ENCODE measurements around the gene UNC5A. TPM values are rescaled to one million over a fixed set of nuclear protein-coding genes. Genes with fewer than 3 reads are reported as not detected.

Gene UNC5A
- total RNA-seq, 1 experiment from 2014 or later, result 0.28 TPM

DNA sequence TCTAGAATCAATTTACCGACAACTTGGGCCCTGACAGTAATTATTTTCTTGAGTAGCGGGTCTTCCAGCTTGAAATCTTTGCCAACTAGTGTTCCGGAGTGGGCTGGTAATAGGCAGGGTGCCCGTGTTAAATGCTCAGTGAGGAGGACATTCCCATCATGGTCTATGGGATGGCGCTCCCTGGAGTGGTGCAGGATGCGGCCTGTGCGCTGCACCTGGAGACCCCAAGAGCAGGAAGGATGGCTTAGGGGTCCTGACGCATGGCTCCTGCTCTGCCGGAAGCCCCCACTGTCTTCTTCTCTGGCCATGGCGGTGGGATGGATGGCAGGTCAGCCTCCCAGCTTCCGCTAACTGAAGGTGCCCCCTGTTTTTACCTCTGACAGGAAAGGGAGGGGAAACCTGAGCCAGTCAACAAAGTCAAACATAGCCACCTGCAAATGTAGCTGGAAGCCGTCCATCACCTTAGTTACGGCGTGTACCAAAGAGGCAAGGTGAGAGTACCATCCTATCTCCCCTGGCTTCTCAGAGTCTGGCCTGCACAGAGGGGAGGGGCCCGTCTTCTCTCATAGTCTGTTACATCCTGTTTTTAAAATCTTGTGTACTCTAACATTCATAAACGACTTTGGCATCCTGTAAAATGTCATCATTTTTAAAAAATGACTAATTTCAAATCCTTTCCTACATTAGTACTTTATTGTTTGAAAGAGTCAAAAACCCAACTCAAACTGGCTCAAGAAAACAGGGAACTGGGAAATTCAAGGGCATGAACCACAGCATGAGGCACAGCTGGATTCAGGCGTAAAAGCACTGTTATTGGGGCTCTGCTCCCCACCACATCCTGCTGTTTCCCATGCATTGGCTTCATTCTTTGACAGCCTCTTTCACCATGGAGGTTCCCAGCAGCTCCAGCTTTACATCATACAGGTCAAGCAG is 28.5 kb upstream of the UNC5A start:
- DNase-seq (ENCODE audit: low spot score), result no peak

DNA sequence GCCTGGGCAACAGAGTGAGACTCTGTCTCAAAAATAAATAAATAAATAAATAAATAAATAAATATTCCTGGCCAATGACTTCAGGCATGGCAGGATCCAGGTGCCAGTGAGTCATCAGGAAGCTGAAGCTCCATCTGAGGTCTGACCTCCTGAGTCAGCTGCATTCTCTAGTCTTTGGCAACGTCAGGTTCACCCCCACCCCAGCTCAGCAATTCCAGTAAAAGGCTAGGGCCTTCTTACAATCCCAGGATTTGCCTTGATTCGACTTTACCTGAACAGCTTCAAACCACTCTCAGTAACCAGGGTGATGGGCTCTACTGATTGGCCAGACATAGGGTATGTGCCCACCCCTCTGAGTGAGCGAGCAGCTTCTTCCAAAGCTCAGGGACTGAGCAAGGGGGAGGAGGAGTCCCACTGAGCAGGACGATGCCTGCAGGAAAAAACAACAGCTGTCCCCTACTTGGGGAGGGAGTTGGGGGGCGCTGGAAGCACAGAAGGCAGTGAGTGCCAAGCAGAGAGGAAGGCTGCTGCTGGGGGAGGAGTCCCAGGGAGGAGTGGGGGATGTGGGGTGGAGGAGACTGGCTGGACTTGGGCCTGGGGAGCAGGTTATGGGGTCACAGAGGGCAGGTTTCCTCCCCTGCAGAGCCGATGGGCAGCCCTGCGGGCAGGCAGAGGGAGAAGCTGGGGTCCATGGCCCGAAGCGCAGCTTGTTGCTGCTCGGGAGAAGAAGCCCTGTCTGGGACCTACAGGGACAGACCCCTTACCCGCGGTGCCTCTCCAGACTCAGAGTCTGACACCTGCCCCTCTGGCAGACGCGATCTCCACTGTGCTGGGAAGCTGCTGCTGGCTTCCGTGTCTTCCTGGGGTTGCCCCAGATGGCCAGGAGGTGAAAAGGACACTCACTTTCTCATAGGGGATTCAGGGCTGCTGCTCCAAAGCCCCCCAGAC is 25.9 kb upstream of the UNC5A start:
- peak; percentile 30 for DNase-seq (ENCODE audit: low spot score)

DNA sequence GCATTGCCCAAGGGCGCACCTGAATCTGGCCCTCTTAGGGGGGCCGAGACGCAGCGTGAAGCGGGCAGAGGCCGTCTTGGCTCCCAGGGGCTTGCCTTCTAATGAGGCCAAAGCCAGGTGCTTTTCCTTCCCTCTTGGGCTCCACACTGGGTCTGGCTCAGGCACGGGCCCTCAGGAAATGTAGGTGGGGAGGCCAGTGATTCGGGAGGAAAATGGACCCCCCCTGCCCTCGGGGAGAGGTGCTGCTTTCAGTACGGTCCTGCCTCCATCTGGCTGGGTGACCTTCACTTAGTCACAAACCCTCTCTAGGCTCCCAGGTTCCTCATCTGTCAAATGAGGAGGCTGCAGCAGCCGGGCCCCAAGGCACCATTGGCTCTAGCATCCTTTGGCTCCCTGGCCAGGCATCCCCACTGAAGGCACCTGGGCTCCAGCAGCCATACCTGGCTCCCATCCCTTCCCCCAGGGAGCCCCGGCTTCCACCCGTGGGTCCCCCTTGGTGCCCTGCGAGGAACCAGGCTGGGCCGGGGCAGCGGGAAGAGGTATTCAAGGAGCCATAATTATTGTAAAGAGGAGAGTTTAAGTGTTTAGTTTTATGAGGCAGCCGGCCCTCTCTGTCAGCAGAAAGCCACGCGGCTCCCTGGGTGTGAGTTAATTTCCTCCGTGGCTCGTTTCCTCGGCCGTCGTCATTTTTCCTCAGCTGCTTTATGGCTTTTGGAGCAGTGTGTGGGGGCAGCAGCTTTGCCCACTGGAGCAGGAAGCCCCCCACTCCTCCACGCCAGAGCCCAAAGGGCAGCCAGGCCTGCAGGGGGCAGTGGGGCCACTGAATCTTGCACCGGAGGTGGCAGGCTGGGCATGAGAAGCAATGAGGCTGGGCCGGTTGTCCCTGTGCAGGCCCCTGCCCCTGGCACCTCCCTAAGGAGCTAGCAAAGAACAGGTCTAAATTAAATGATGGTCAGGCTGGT is 24.9 kb upstream of the UNC5A start:
- DNase-seq (ENCODE audit: low spot score), result no peak

DNA sequence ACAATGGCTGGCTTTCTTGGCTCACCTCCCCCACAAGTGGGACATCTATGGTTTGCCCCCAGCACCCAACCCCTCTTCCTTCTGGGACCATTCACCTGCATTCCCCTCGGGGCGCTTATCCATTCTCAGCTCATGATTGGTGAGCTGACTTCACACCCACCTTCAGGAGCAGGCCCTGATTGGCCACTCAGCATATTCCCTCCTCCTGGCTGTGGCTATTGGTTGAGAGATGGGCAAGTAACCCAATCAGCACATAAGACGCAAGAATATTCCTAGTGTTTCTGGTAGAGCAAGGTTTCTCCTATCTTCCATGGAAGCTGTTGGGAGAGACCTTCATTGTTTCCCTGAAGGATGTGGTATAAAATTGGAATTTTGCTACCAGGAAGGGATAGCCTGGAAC is 22.7 kb upstream of the UNC5A start:
- DNase-seq (ENCODE audit: low spot score), result no peak

DNA sequence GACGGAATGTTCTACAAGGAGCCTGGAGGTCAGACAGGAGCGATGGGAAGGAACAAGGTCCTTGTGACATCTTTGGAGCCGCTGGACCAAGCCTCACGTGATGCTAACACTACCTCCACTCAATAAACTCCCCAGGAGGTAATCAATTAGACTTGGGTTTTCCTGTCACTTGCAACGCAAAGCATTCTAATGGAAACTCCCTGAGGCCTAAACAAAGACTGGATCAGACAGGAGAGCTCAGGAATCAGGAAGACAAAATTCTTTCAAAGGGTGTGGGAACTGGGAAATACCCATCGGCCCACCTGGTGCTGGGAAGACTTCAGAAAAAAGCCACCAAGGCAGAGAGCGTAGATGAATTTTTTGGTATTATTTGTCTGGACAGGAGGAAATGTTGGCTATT is 22.3 kb upstream of the UNC5A start:
- no peak for DNase-seq (ENCODE audit: low spot score)

DNA sequence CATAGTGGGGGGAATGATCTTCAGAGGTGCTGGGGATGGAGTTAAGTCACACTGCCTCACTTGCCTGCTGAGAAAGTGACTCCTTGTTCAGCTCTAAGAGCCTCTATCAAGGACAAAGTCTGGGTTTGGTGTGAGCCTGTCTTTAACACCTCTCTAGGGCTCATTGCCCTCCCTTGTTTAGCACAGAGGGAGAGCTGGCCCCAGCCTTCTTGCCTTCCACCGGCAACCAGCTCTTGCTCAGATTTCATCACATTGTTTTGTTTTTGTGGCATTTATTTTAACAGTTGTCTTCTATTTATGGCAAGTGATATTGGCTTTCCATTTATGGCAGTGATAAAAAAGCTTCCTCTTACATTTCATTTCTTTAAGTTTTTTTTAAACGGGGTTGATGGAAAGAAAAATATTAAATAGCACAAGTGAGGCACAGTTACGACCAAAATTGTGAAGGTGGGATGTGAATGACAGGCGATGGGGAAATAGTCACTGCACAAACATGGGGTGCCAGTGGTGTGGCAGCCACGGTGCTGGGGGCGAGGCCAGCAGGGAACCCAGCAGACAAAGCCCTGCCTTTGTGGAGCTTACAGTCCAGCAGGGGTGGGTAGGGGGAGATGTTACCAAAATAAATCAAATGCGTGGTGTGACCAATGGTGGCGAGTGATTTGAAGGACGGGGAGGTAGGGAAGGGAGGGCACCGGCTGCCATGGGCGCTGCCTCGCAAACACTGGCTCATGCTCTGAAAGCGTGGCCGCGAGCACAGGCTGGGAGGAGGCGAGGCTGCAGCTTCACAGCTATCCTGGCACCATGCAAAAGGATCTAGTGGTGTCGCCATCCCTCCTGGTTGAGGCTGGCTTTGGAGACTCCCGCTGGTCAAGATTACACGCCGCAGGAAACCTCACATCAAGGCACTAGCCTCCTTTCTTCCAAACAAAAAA is 21.2 kb upstream of the UNC5A start:
- no peak for DNase-seq (ENCODE audit: low spot score)

DNA sequence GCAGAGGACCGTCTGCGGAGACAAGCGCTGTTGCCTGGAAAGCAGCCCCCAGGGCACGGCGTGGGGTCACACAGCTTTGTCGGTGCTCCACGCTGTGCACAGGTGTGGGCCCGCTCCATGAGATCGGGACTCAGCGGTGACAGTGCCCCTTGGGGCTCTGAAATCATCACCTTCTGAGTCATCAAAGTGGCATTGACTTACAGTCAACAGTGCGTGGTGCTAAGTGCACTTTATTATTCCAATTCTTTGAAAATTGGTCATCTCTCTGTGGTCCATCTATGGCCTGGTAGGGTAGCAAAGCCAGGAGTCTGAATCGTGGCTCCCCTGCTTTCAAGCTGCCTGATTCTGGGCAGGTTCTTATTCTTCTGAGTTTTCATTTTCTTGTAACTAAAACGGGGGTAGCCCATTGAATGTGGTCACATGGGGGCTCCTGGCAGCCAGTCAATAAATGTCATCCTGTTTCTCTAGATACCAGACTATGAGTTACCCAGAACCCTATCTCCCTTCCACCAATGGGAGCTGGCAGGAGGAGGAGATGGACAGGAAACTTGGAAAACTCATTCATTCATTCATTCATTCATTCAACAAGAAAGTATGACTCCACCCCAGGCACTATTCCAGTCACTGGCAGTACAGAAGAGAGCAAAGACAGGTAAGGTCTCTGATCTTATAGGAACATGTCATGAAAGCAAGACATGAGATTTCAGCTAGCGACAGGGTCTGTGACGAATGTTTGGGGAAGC is 20.3 kb upstream of the UNC5A start:
- DNase-seq (ENCODE audit: low spot score), result no peak

DNA sequence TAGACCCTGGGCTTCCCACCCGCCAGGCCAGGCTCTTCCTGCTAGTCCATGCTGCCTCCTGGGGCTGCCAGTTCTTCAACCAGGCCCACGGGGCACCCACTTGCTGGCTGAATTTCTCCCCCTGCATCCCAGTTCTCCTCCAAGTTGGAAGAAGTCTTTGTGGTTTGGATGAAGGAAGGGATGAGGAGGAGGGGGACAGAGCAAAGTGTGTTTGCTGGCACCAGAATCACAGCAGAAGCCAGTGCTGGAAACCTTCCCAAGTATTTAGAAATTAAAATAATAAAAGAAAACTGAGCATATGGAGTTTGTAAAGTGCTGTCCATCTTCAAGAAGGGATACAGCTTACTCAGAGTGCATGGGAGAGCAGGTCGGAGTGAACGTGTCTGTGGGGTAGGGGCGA is 19.4 kb upstream of the UNC5A start:
- no peak for DNase-seq (ENCODE audit: low spot score)

DNA sequence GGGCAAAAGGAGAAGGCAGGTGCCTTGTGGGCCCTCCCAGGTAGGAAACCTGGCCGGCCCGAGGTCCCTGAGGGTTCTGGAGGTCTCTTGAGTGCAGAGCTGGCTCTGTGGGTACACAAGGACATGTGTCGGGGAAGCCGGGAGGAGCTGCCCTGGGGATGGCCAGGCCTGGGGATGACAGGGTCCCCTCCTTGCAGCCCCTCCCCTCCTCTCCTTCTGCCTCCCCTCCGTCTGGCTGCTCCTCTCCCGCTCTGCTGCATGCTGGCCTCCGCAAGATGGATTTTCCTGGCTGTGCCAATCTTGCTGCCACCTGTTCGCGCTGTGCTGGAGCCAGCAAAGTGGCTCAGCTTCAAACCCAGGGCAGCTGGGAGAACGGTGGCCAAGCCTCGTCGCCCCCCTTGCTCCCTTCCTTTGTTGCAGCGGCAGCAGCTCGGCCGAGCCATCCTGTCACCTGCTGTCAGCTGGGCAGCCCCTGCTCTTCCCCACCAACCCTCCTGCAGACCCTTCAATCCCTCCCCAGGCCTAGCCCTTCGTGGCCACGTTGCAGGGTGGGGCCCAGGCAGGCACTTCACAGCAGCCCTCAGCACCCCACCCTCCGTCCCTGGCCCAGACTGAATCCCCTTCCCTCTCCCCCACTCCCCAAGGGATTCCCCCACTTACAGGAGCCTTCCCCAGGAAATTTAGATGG is 17.6 kb upstream of the UNC5A start:
- no peak for DNase-seq (ENCODE audit: low spot score)

DNA sequence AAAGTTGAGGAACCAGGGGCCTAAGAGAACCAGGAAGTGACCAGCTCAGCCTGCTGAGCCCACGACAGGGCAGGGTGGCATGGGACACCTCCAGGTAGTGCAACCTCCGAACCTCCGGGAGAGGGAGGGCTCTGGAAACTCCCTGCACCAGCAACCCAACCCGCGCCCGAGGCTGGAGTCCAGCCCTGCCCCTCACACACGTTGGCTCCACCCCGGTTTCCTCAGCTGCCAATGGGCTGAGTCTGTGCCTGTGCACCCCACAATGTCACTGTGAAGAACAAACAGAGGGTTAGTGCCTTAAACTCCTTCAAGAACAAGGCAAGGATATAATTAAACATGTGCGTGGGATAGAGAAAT is 17.0 kb upstream of the UNC5A start:
- peak; percentile 16 for DNase-seq (ENCODE audit: low spot score)

DNA sequence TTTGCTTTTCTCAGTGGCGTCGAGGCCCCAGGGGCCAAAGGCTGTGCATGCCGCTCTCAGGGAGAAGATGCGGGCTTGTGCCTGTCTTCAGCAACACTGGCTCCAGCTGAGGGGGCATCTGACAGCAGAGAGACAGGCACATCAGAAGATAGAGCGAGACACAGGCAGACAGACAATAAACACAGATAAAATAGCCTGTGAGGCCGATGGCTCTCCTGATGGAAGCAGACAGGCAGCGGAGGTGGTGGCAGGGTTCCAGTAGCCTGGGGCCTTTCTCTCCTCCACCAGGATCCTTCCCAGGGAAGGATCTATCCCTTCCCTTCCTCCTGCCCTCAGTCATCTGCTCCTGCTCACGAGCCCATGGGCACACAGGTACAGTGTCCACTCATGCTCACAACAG is 16.6 kb upstream of the UNC5A start:
- no peak for DNase-seq (ENCODE audit: low spot score)

DNA sequence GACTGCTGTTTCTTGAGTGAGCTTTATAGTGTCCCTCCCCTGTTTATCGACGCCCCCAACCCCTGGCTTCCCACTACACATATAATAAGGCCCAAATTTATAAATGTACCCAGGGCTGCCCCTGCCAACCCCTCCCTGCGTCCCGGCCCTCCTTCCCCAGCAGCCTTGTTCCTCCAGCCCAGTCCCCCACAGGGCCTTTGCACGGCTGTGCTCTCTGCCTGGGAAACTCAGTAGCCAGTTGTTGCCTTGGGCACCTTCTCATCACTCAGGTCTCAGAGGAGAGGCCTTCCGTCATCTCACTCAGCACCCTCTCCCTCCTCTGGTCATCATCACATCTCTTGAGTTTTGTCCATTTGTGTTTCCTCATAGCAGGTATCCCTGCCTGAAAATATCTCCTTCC is 15.8 kb upstream of the UNC5A start:
- DNase-seq (ENCODE audit: low spot score), result no peak

DNA sequence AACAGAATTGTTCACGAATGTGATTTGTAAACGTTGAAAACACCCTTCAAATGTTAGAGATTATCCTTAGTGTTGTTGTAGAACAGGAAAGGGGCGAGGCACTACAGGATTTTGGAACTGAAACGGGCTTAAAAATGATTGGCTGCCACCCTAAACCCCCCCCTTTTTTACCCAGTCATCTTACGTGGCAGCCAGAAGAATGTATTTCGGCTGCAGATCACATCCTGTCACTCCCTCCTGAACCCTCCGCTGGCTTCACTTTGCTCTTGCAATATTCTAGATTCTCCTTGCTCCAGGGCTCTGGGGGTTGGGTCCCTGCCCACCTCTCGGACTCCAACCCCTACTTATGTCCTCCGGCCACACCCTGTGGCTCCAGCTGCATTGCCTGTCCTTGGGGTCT is 13.9 kb upstream of the UNC5A start:
- DNase-seq (ENCODE audit: low spot score), result no peak

DNA sequence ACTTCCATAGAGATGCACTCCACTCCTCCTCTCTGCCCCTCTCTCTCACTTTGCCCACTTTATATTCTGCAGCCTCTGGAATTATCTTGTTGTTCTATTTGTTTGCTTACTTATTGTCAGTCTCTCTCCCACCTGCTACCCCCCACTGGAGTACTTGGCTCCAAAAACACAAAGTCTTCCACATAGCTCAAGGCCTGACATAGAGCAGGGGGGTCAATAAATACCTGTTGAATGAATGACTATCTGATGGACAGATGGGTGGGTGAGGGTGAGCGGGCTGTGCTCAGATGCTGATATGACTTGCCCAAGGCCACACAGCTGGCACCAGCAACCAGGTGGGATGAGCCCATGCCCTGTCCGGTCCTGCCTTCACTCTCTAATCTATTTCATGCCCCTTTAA is 13.4 kb upstream of the UNC5A start:
- no peak for DNase-seq (ENCODE audit: low spot score)

DNA sequence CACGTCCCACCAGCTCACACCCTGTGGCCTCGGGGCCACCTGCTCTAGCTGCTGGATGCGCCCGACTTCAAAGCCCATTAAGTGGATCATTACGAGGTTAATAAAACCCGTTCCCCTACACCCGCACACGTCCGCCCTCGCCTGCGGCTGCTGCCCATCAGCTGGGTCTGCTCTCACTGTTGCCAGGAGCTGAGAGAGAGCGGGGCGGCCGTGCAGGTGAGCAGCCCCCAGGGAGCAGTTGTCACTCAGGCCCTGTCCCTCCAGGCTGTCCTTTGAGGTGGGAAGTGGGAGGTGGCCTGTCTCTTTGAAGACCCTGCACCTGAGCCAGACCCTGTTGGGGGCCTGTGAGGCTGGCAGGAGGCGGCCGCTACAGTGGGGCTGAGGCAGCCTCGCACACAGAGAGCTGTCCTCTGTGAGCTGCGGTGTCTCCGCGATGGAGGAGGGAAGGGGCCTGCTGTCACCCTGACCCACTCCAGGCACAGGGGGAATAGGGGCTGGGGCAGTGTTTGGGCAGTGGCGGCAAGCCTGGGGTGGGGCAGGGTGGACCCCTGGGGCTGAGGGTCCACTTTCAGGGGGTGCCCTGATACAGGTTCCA is 12.8 kb upstream of the UNC5A start:
- no peak for DNase-seq (ENCODE audit: low spot score)

DNA sequence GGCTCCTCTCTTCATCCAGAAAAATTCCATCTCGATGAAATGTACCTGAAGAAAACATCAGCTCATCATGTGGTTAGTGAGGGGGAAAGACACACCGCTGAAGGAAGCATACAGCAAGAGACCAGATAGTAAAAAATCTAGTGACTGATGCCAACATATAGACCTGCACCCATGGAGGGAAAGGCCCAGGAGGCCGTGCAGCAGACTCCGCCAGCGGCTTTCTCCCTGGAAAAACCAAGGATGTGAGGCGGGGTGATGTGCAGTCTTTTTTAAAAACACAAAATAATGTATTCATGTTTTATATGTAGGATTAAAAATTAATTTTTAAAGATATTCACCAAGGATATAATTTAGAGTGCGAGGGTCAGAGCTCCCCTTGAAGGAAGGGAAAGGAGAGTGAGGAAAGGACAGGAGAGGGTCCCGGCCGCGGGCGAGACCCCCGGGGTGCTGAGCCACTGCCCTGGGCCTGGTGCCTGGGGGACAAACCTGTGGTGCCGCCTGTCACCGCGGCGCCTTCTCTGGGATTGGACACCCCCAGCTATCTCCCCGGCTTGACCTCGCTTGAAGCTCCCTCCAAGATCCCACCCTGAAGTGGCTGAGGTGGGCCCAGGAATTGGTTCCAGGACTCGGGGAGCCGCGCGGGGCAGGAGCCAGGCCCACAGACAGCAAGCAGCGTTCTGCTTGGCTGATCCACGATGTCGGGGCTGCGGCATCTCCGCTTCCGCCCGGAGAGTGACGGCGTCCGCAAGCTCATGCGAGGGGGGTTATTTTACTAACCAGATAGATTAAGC is 12.1 kb upstream of the UNC5A start:
- no peak for DNase-seq (ENCODE audit: low spot score)

DNA sequence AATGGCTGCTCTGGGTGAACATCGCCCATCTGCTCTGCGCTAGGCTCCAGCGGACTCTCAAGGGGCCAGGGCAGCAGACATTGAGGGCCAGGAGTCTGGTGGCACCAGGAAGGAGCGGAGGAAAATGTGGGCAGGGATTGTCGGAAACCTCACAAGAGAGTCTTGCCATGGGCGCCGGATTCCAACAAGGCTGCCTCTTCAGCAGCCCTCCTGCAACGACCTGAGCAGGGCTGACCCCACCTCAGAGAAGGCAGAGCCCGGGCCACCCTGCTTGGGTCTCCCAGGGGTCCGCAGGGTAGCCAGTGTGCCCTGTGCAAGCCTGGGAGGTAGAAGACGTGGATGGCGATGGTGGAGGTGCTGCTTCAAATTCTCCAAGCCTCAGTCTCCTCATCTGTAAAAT is 11.4 kb upstream of the UNC5A start:
- DNase-seq (ENCODE audit: low spot score), result no peak

DNA sequence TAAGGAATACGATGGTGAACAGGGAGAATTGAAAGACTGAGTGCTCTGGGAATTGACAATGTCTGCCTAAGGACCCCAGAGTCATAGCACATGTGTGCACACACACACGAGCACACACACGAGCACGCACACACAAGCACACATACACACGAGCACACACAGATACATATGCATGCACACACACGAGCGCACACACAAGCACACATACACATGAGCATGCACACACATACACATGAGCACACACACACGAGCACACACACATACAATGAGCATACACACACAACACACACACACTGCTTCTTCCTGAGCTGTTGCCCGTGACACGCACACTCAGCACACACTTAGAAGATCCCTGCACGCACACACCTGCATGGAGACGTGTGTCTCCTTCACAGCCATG is 10.9 kb upstream of the UNC5A start:
- DNase-seq (ENCODE audit: low spot score), result no peak

Measured in HT-29 (cell line).